ENCODE results near the gene CASKIN2. TPM values are rescaled to one million over a fixed set of nuclear protein-coding genes. Genes with fewer than 3 reads are reported as not detected.
A peak's percentile ranks its signal among the peaks of the same experiment; 100 is the strongest.

CASKIN2 gene
- total RNA-seq, 1 experiment from 2014 or later, result 41.8 TPM

DNA sequence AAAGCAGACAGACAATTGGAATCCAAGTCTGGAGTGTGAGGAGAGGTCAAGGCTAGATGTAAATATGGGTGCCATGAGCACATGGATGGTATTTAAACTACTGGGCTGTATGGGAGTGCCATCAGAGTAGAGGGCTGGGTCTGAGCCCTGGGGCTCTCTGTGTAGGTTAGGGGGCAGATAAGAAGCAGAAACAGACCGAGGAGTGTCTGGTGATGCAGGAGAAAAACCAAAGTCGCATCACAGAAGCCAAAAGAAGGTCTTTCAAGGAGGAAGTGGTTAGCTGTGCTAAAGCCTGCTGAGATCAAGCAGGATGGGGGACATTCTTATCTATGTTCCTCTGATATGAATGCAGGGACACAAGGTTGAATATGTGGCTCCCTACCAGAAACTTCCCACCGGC is 2.9 kb upstream of the CASKIN2 start:
- Mint-ChIP-seq H3K4me3 (ENCODE audit: unreplicated experiment) (no peak overlapping the region), H3K36me3 (ENCODE audit: insufficient read depth, unreplicated experiment) (peaks cover 52% of the 10 kb centered on the region), H3K4me1 (ENCODE audit: low read depth, unreplicated experiment) (peaks cover 13% of the 10 kb centered on the region), H3K27ac (ENCODE audit: unreplicated experiment) (no peak overlapping the region), H3K27me3 (ENCODE audit: insufficient read depth, unreplicated experiment) (no peaks in the 10 kb centered on the region), H3K9me3 (ENCODE audit: unreplicated experiment) (no peaks in the 10 kb centered on the region)
- ChIA-PET POLR2A (interaction anchor here (0.5 to 0.6 kb wide), 2 partner anchors 14 to 65 kb away, joined by 6 to 9 read pairs; no protein-coding TSS in a partner anchor), CTCF (no interaction called here)
- DNase-seq, result no peak
- no peaks in the 10 kb centered on the region for H3K27me3 ChIP-seq (replicated peaks; ENCODE audit: control insufficient read depth, insufficient read depth, low read length)
- intact Hi-C loops (cut with micrococcal nuclease; ENCODE audit: unreplicated experiment), result loop anchor here (5.0 kb wide), 1 partner anchor 34 kb away; no protein-coding TSS in a partner anchor
- TF ChIP-seq CTCF (IDR thresholded peaks at IDR 0.05; ENCODE audit: insufficient read depth in 1 of 2, low read depth in 1 of 2, low read length in 1 of 2, severe bottlenecking in 1 of 2, unreplicated experiment in 1 of 2), result no peak
- no TSS peak for BruUV-seq (replicated peaks)
- H3K36me3 ChIP-seq (ENCODE audit: control insufficient read depth, insufficient read depth, low read length), result no peaks in the 10 kb centered on the region; the same call in 1 of the 2 replicates
- no peaks in the 10 kb centered on the region for H3K9me3 ChIP-seq
- H3K4me3 ChIP-seq (ENCODE audit: low read depth, low read length), result no peak overlapping the region
- H3K4me1 ChIP-seq, result peaks cover 15% of the 10 kb centered on the region; the same call in 1 of the 2 replicates

- H3K4me1 ChIP-seq, result peaks cover 15% of the 10 kb centered on the region; the same call in 1 of the 2 replicates
- ChIA-PET POLR2A (interaction anchor here (0.5 to 1.7 kb wide), 5 partner anchors 8 to 228 kb away, joined by 3 to 26 read pairs (median 5); partner anchors contain the start of genes LLGL2 and SLC25A19), CTCF (interaction anchor here (0.9 to 2.1 kb wide), 10 partner anchors 8 to 263 kb away, joined by 3 to 52 read pairs (median 6); partner anchors contain the start of genes LLGL2 and SMIM5)
- H3K4me3 Mint-ChIP-seq (ENCODE audit: unreplicated experiment), result peak overlapping the region; percentile 94
- peak; percentile 39 to 53 for DNase-seq
- peak overlapping the region; percentile 93 for H3K4me3 ChIP-seq (ENCODE audit: low read depth, low read length)
- no peaks in the 10 kb centered on the region for H3K27me3 Mint-ChIP-seq (ENCODE audit: insufficient read depth, unreplicated experiment)
- no peaks in the 10 kb centered on the region for H3K9me3 Mint-ChIP-seq (ENCODE audit: unreplicated experiment)
- H3K27me3 ChIP-seq (replicated peaks; ENCODE audit: control insufficient read depth, insufficient read depth, low read length), result no peaks in the 10 kb centered on the region
- no peaks in the 10 kb centered on the region for H3K9me3 ChIP-seq
- TF ChIP-seq CTCF (IDR thresholded peaks at IDR 0.05; ENCODE audit: insufficient read depth in 1 of 2, low read depth in 1 of 2, low read length in 1 of 2, severe bottlenecking in 1 of 2, unreplicated experiment in 1 of 2), result peak in 1 of 2 experiments; percentile 2
- H3K36me3 Mint-ChIP-seq (ENCODE audit: insufficient read depth, unreplicated experiment), result peaks cover 57% of the 10 kb centered on the region
- peak overlapping the region; percentile 50 for H3K27ac Mint-ChIP-seq (ENCODE audit: unreplicated experiment)
- peaks cover 12% of the 10 kb centered on the region for H3K4me1 Mint-ChIP-seq (ENCODE audit: low read depth, unreplicated experiment)
- H3K36me3 ChIP-seq (ENCODE audit: control insufficient read depth, insufficient read depth, low read length), result no peaks in the 10 kb centered on the region
- no TSS peak for BruUV-seq (replicated peaks)
- intact Hi-C loops (cut with micrococcal nuclease; ENCODE audit: unreplicated experiment), result loop anchor here (5.0 kb wide), 1 partner anchor 35 kb away; no protein-coding TSS in a partner anchor
Measured at GRCh38 chr17:75517297-75517865, 2.0 kb upstream of the CASKIN2 start.

GRCh38 chr17:75516619-75517296 is 1.4 kb upstream of the CASKIN2 start:
- peak overlapping the region; percentile 50 for H3K27ac Mint-ChIP-seq (ENCODE audit: unreplicated experiment)

More at GRCh38 chr17:75516619-75517296, 1.4 kb upstream of the CASKIN2 start:
- no peaks in the 10 kb centered on the region for H3K27me3 ChIP-seq (replicated peaks; ENCODE audit: control insufficient read depth, insufficient read depth, low read length)
- no peaks in the 10 kb centered on the region for H3K9me3 ChIP-seq
- TF ChIP-seq CTCF (IDR thresholded peaks at IDR 0.05; ENCODE audit: insufficient read depth in 1 of 2, low read depth in 1 of 2, low read length in 1 of 2, severe bottlenecking in 1 of 2, unreplicated experiment in 1 of 2), result no peak
- Mint-ChIP-seq H3K9me3 (ENCODE audit: unreplicated experiment) (no peaks in the 10 kb centered on the region), H3K4me3 (ENCODE audit: unreplicated experiment) (peak overlapping the region; percentile 94), H3K36me3 (ENCODE audit: insufficient read depth, unreplicated experiment) (peaks cover 58% of the 10 kb centered on the region), H3K4me1 (ENCODE audit: low read depth, unreplicated experiment) (peaks cover 12% of the 10 kb centered on the region), H3K27me3 (ENCODE audit: insufficient read depth, unreplicated experiment) (no peaks in the 10 kb centered on the region)
- H3K36me3 ChIP-seq (ENCODE audit: control insufficient read depth, insufficient read depth, low read length), result 0 out of 2 replicates have a peak, but pooled peaks cover under 1% of the 10 kb centered on the region
- DNase-seq, result peak; percentile 51 to 57
- POLR2A ChIA-PET, result interaction anchor here (0.8 to 1.7 kb wide), 9 partner anchors 8 to 255 kb away, joined by 3 to 26 read pairs (median 4); partner anchors contain the start of genes GGA3, GRB2, LLGL2 and MRPS7
- peak overlapping the region; percentile 93 for H3K4me3 ChIP-seq (ENCODE audit: low read depth, low read length)
- intact Hi-C loops (cut with micrococcal nuclease; ENCODE audit: unreplicated experiment), result loop anchor here (1.0 to 5.0 kb wide), 2 partner anchors 9 to 36 kb away; partner anchors contain the start of gene LLGL2
- CTCF ChIA-PET, result interaction anchor here (0.6 to 2.1 kb wide), 24 partner anchors 9 to 802 kb away, joined by 3 to 52 read pairs (median 6); partner anchors contain the start of genes GRB2, LLGL2, MIF4GD and SLC25A19
- BruUV-seq (replicated peaks), result no TSS peak
- peaks cover 15% of the 10 kb centered on the region; the same call in 1 of the 2 replicates for H3K4me1 ChIP-seq

Measured in Caco-2 (cell line).